Thyroid gland (tissue), 4 donors: Measurements from ENCODE around the gene PTPN13. TPM values are rescaled to one million over a fixed set of nuclear protein-coding genes. Genes with fewer than 3 reads are reported as not detected.

Experiments used
- DNase-seq, 2 donors: peaks; one replicate each; pipeline ENCODE4 v3.0.0-alpha.2; 2019
- H3K27ac ChIP-seq, 3 donors: fragments of 200-600 bp; sonication (generic); 1 replicate in 2 of 3; 2 replicates in 1 of 3; pipeline ENCODE4 v1.5.1; 2016 to 2019; ENCODE audit warnings: mild to moderate bottlenecking in 1 of 3, moderate library complexity in 1 of 3
- H3K27me3 ChIP-seq: fragments of 200-600 bp; sonication (generic); one replicate; pipeline ENCODE4 v1.5.1; 2019
- H3K36me3 ChIP-seq, 2 donors: fragments of 200-600 bp; sonication (generic); one replicate each; pipeline ENCODE4 v1.5.1; 2016 to 2019
- H3K4me1 ChIP-seq, 2 donors: fragments of 200-600 bp; sonication (generic); one replicate each; pipeline ENCODE4 v1.5.1; 2017 to 2019
- H3K4me3 ChIP-seq, 3 donors: fragments of 200-600 bp; sonication (generic); replicated peaks in 1 of 3; 1 replicate in 2 of 3; 2 replicates in 1 of 3; pipeline ENCODE4 v1.5.1; 2016; ENCODE audit warnings: mild to moderate bottlenecking in 1 of 3
- H3K9me3 ChIP-seq: fragments of 200-600 bp; sonication (generic); one replicate; pipeline ENCODE4 v1.5.1; 2017
- CTCF ChIP-seq, 6 experiments: fragments of 200-600 bp in 3 of 6; fragments of 450-650 bp in 3 of 6; sonication (generic) in 3 of 6; IDR thresholded peaks; one replicate each; pipeline ENCODE4 v1.5.1; 2016 to 2019; ENCODE audit warnings: antibody characterized with exemption in 6 of 6, mild to moderate bottlenecking in 2 of 6, inconsistent platforms in 1 of 6, moderate library complexity in 1 of 6
- POLR2A ChIP-seq, 2 donors: fragments of 450-650 bp; IDR thresholded peaks; one replicate each; pipeline ENCODE4 v1.6.1; 2017; ENCODE audit warnings: antibody characterized with exemption in 2 of 2, mild to moderate bottlenecking in 2 of 2, moderate library complexity in 1 of 2
- WGBS, 2 donors: methylation state at CpG; one replicate each; pipeline ENCODE4 v1.1.5; 2017; 5-methylcytosine and 5-hydroxymethylcytosine counted together
- intact Hi-C: fragments of 100-400 bp; cut with DNase I; formaldehyde crosslinking; loops from one replicate; pipeline ENCODE4 v1.15.1; 2023
- total RNA-seq, 4 donors: library from RNA; depleted of rRNA; stranded (reverse); fragments of >200 nt; gene quantifications; one replicate each; pipeline ENCODE4 v1.2.3, GENCODE V29; 2016

Gene PTPN13
- total RNA-seq, 4 donors from 2014 or later, result 49.7 to 89.5 (median 64.0) TPM

DNA sequence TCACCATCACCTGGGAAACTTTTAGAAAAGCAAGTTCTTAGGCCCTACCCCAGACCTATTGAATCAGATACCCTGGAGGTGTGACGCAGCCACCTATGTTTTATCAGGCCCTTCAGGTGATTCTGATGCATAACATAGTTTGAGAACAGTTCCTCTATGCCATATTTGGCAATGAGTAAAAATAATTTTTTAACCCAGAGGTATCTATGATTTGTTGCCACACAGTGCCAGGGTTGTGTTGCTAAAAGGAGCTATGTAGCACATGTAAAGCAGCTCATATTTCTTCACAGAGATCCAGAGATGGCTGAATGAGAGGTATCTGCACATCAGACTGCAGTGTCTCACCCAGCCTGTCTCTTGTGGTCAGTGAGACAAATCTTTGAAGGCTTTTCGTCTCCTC, 85.3 kb downstream of the PTPN13 start:
- Histone ChIP-seq H3K27me3 (no peaks in the 10 kb centered on the region), H3K4me1 (no peaks in the 10 kb centered on the region), H3K27ac (no peak overlapping the region), H3K4me3 (no peak overlapping the region), H3K9me3 (no peaks in the 10 kb centered on the region), H3K36me3 (no peaks in the 10 kb centered on the region)
- no peak for DNase-seq
- 95 to 98% methylated on average over 2 of the region's 2 CpGs for WGBS, 2 donors
- intact Hi-C loops, result no loop called here
- TF ChIP-seq POLR2A (IDR thresholded peaks at IDR 0.05) (no peak), CTCF (IDR thresholded peaks at IDR 0.05) (no peak)

DNA sequence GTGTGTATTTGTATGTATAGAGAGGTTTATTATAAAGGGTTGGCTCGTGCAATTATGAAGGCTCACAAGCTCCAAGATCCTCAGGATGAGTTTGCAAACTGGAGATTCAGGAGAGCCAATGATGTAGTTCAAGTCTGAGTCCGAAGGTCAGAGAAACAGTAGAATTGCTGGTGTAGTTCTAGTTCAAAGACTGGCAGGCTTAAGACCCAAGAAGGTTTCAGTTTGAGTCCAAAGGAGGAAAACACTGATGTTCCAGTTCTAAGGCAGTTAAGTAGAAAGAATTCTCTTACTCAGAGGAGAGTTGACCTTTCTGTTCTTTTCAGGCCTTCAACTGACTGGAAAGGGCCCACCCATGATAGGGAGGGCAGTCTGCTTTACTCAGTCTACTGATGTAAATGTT, 89.1 kb downstream of the PTPN13 start:
- no peaks in the 10 kb centered on the region for H3K27me3 ChIP-seq
- intact Hi-C loops, result no loop called here
- no peaks in the 10 kb centered on the region for H3K36me3 ChIP-seq
- no peaks in the 10 kb centered on the region for H3K9me3 ChIP-seq
- DNase-seq, result no peak
- H3K4me3 ChIP-seq, result no peak overlapping the region
- 90 to 94% methylated on average over 2 of the region's 2 CpGs for WGBS, 2 donors
- TF ChIP-seq CTCF (IDR thresholded peaks at IDR 0.05) (no peak), POLR2A (IDR thresholded peaks at IDR 0.05) (no peak)
- H3K4me1 ChIP-seq, result no peaks in the 10 kb centered on the region
- no peak overlapping the region for H3K27ac ChIP-seq

DNA sequence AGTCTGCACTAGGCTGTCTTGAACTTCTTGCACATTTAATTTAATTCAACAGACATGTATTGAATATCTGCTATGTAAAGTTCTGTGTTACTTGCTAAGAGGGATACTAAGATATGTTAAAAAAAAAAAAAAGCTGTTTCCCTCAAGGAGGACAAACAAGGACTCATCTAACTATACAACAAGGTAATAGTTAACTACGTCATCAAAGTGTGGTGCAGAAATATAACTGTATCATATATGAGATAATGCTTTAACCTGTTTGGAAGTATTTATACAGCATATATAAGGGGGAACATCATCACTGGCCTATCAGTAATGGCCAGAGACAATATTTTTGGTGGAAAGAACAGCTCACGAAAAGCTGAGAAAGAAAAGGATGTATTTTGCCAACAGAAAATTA, 89.9 kb downstream of the PTPN13 start:
- no peaks in the 10 kb centered on the region for H3K27me3 ChIP-seq
- no peak overlapping the region for H3K27ac ChIP-seq
- H3K4me1 ChIP-seq, result no peaks in the 10 kb centered on the region
- intact Hi-C loops, result no loop called here
- H3K36me3 ChIP-seq, result no peaks in the 10 kb centered on the region
- WGBS, 2 donors, result 71 to 97% methylated on average over 2 of the region's 2 CpGs
- DNase-seq, result no peak
- H3K4me3 ChIP-seq, result no peak overlapping the region
- H3K9me3 ChIP-seq, result no peaks in the 10 kb centered on the region
- no peak for TF ChIP-seq CTCF (IDR thresholded peaks at IDR 0.05)
- no peak for TF ChIP-seq POLR2A (IDR thresholded peaks at IDR 0.05)

- intact Hi-C loops, result no loop called here
These were observed 91.3 kb downstream of the PTPN13 start for GRCh38 chr4:86685401-86685800.

DNA sequence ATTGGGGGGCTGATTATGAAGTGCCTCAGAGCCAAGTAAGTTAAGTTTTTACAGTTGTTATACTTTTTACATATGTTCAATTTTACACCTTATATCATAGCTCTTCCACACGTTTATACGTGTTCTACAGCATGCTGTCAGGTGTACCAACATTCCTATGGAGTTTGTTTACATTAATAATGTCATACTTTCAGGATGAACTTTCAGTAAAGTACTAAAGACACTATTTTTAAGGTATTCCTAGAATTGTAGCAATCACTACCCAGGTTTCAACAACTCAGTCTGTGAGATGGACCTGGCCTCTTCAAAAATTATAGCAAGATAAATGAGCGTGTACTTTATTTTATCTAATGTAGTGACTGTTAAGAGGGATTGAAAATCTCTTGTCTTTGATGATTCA, 92.6 kb downstream of the PTPN13 start:
- Histone ChIP-seq H3K4me1 (no peaks in the 10 kb centered on the region), H3K27ac (no peak overlapping the region), H3K4me3 (no peak overlapping the region), H3K9me3 (no peaks in the 10 kb centered on the region), H3K36me3 (no peaks in the 10 kb centered on the region), H3K27me3 (no peaks in the 10 kb centered on the region)
- intact Hi-C loops, result no loop called here
- 88% methylated on average over 3 of the region's 3 CpGs for WGBS, 2 donors
- no peak for DNase-seq
- TF ChIP-seq CTCF (IDR thresholded peaks at IDR 0.05), result no peak
- TF ChIP-seq POLR2A (IDR thresholded peaks at IDR 0.05), result no peak

More at GRCh38 chr4:86685401-86685800, 91.3 kb downstream of the PTPN13 start:
- Histone ChIP-seq H3K4me3 (no peak overlapping the region), H3K4me1 (no peaks in the 10 kb centered on the region), H3K27me3 (no peaks in the 10 kb centered on the region), H3K36me3 (no peaks in the 10 kb centered on the region), H3K9me3 (no peaks in the 10 kb centered on the region), H3K27ac (no peak overlapping the region)
- no peak for TF ChIP-seq POLR2A (IDR thresholded peaks at IDR 0.05)
- TF ChIP-seq CTCF (IDR thresholded peaks at IDR 0.05), result no peak
- no peak for DNase-seq
- WGBS, 2 donors, result 48 to 53% methylated on average over 3 of the region's 3 CpGs
